WERI-Rb-1 (cell line): Measurements from ENCODE around the gene CDKN1C.

Experiments
- DNase-seq: peaks from one replicate; pipeline ENCODE4 v3.0.0-alpha.2; 2020
- H3K27ac ChIP-seq: fragments of 250-450 bp; sonication (Bioruptor Pico); 2 replicates; pipeline ENCODE4 v1.5.1; 2020; ENCODE audit warnings: mild to moderate bottlenecking, moderate library complexity
- H3K27me3 ChIP-seq: fragments of 250-450 bp; sonication (Bioruptor Pico); 2 replicates; pipeline ENCODE4 v1.5.1; 2021; ENCODE audit warnings: mild to moderate bottlenecking, low read depth, moderate library complexity; ENCODE audit not compliant: insufficient read depth, severe bottlenecking
- H3K36me3 ChIP-seq: fragments of 250-450 bp; sonication (Bioruptor Pico); 2 replicates; pipeline ENCODE4 v1.5.1; 2020; ENCODE audit warnings: mild to moderate bottlenecking, moderate library complexity
- H3K4me3 ChIP-seq: 2 replicates; pipeline ENCODE4 v1.5.1; 2011; ENCODE audit warnings: low read depth, mild to moderate bottlenecking, control low read depth, low read length
- H3K9me3 ChIP-seq: fragments of 250-450 bp; sonication (Bioruptor Pico); 2 replicates; pipeline ENCODE4 v1.5.1; 2021; ENCODE audit warnings: mild to moderate bottlenecking, moderate library complexity; ENCODE audit not compliant: severe bottlenecking
- TF ChIP-seq, protein P1 (sequence below): IDR thresholded peaks from 2 replicates; pipeline ENCODE4 v1.5.1; 2011; ENCODE audit warnings: low read depth, mild to moderate bottlenecking, control low read depth, inconsistent platforms, low read length

The CDKN1C gene

DNA sequence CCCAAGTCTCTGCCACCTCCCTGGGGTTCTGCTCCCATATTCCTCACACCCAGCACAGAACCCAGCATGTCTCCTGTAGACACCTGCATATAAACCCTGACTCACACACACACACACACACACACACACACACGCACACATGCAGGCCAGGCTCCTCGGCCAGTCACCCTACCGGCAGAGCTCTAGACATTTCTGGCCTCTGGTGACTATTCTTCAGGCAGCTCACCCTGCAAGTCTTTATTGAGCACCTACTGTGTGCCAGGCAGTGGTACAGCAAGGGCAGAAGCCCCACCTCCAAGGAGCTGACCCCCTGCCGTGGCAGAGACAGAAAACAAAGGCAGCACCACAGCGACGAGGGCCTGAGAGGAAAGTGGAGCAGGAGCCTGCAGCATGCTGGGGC, 50.3 kb downstream of the CDKN1C start:
- Histone ChIP-seq H3K27ac (no peak overlapping the region), H3K36me3 (no peaks in the 10 kb centered on the region), H3K4me3 (no peak overlapping the region), H3K9me3 (no peaks in the 10 kb centered on the region), H3K27me3 (no peaks in the 10 kb centered on the region)
- DNase-seq, result no peak
- TF ChIP-seq, protein P1, sequence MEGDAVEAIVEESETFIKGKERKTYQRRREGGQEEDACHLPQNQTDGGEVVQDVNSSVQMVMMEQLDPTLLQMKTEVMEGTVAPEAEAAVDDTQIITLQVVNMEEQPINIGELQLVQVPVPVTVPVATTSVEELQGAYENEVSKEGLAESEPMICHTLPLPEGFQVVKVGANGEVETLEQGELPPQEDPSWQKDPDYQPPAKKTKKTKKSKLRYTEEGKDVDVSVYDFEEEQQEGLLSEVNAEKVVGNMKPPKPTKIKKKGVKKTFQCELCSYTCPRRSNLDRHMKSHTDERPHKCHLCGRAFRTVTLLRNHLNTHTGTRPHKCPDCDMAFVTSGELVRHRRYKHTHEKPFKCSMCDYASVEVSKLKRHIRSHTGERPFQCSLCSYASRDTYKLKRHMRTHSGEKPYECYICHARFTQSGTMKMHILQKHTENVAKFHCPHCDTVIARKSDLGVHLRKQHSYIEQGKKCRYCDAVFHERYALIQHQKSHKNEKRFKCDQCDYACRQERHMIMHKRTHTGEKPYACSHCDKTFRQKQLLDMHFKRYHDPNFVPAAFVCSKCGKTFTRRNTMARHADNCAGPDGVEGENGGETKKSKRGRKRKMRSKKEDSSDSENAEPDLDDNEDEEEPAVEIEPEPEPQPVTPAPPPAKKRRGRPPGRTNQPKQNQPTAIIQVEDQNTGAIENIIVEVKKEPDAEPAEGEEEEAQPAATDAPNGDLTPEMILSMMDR, result no peak

DNA sequence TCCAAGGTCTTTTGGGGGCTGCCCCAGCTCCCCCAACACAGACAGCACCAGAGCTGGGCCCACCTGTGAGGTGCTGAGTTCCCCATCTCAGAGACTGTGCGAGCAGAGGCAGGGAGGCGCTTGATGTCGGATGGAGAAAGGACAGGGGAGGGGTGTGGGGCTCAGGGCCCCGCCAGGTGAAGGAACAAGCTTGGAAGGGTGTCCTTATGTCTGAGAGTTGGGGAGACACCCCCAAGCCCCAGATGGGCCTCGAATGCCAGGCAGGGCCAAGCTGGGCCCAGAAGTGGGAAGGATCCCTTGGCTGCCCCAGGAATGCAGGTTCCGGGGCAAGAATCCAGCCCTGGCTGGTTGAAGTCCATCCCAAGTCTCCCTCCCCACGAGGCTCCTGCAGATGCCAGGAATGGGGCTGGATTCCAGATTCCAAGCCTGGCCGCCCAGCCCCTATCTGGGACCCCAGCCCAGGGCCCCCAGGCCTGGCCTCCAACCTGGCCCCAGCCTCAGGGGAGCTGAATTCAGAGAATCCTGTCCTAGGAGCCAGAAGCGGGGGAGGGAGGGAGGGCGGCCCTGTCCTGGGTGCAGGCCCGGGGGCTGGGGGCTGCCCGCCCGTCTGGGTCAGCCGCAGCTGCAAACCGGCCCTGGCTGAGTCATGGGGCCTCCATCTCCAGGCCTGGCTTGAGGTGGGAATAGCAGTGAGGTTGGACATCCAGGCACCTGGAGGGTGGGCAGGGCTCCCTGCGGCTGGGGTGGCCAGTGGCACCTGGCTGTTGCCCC, 50.9 kb downstream of the CDKN1C start:
- TF ChIP-seq, protein P1, result no peak
- Histone ChIP-seq H3K27ac (no peak overlapping the region), H3K36me3 (no peaks in the 10 kb centered on the region), H3K9me3 (no peaks in the 10 kb centered on the region), H3K27me3 (no peaks in the 10 kb centered on the region), H3K4me3 (no peak overlapping the region)
- no peak for DNase-seq

DNA sequence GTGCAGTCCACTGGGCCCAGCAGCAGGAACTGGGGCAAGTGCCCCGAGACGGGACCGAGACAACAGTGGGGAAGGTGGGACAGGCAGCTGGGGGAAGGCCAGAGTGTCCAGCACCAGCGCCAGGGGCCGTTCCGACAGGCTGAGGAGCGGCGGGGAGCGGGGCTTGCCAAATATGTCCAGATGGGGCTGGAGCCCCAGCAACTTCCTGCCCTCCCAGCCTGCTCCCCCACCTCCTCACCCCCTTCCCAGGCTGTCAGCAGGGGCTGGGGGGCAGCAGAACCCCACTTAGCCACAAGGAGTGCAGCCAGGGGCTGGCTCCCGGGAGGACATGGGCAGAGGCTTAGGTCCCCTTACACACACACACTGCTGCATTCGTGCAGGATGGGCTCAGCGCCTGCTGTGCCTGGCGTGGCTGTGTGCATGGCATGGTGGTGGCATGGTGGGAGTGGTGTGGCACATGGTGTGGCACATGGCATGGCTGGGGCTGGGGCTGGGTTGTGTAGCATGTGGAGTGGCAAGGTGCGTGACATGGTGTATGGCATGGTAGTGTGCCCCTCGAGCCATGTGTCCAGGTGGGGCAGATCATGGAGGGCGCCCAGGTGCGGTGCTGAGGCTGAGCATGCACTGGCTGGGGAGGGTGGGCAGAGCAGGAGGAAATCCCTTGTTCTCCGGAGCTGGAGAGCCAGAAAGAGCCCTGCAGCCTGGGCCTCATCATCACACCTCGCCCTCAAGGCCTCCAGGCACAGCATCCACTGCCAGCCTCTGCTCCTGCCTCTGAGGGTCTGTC, 51.7 kb downstream of the CDKN1C start:
- H3K9me3 ChIP-seq, result no peaks in the 10 kb centered on the region
- no peaks in the 10 kb centered on the region for H3K36me3 ChIP-seq
- H3K27me3 ChIP-seq, result no peaks in the 10 kb centered on the region
- no peak for DNase-seq
- H3K27ac ChIP-seq, result no peak overlapping the region
- no peak overlapping the region for H3K4me3 ChIP-seq
- TF ChIP-seq, protein P1, result no peak
